Ovary (tissue), 1 donor: ENCODE results near the gene IL36A.

Experiments used
- EP300 ChIP-seq: sonication (generic); formaldehyde crosslinking; IDR thresholded peaks from one replicate; pipeline ENCODE4 v1.6.1; 2017; ENCODE audit warnings: antibody characterized with exemption
- POLR2A ChIP-seq: fragments of 450-650 bp; IDR thresholded peaks from one replicate; pipeline ENCODE4 v1.6.1; 2017; ENCODE audit warnings: antibody characterized with exemption, mild to moderate bottlenecking, moderate library complexity

DNA sequence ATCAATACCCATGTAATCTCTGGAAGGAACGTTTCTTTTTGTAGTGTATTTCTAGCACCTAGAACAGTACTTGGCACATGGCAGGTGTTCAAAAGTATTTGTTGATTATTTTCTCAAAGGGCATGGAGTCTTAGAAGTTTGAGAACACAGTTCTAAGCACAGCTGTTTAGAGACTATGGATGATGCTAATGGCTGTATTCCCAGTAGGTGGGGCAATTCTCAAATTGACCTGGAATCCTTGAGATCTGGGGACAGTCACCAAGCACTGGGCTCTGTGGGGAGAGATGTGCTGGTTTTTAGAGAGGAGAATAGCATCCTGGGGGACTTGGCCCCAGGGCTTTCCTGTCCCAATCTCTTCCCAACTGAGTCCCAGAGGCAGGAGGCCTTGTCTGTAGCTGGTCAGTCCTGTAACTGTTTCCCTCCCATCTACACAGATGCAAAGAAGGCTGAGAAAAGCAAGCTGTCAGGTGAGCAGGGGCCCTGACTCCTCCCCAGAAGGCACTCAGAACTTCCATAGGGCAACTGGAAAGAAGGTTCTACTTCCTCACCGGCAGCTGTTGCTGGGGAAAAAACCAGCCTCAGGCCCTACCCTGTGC is 44.9 kb upstream of the IL36A start:
- no peak for TF ChIP-seq EP300
- no peak for TF ChIP-seq POLR2A
